Transverse colon (tissue), 4 donors: ENCODE data around the gene KLF13. TPM values are rescaled to one million over a fixed set of nuclear protein-coding genes. Genes with fewer than 3 reads are reported as not detected.
A peak's percentile ranks its signal among the peaks of the same experiment; 100 is the strongest.

Source experiments
- DNase-seq: peaks from one replicate; pipeline ENCODE4 v3.0.0-alpha.2; 2019
- H3K27ac ChIP-seq, 4 donors: fragments of 200-600 bp; sonication (generic); 2 replicates each; pipeline ENCODE4 v1.5.1; 2016 to 2018; ENCODE audit warnings: inconsistent platforms in 4 of 4
- H3K27me3 ChIP-seq: fragments of 200-600 bp; sonication (generic); 2 replicates; pipeline ENCODE4 v1.5.1; 2017; ENCODE audit warnings: inconsistent platforms
- H3K36me3 ChIP-seq, 4 donors: fragments of 200-600 bp; sonication (generic); 2 replicates each; pipeline ENCODE4 v1.5.1; 2017 to 2019; ENCODE audit warnings: inconsistent platforms in 4 of 4
- H3K4me1 ChIP-seq, 4 donors: fragments of 200-600 bp; sonication (generic); 2 replicates each; pipeline ENCODE4 v1.5.1; 2017 to 2020; ENCODE audit warnings: inconsistent platforms in 4 of 4
- H3K4me3 ChIP-seq, 4 donors: fragments of 200-600 bp; sonication (generic); 1 replicate in 1 of 4; 2 replicates in 3 of 4; pipeline versions ENCODE4 v1.5.1 to v1.6.1; 2017 to 2019; ENCODE audit warnings: inconsistent platforms in 4 of 4
- H3K9me3 ChIP-seq, 2 donors: fragments of 200-600 bp; sonication (generic); 2 replicates each; pipeline ENCODE4 v1.5.1; 2017 to 2019; ENCODE audit warnings: inconsistent platforms in 2 of 2
- CTCF ChIP-seq, 5 experiments: fragments of 200-600 bp in 3 of 5; fragments of 450-650 bp in 2 of 5; sonication (generic) in 3 of 5; IDR thresholded peaks; 1 replicate in 2 of 5; 2 replicates in 3 of 5; pipeline ENCODE4 v1.5.1; 2016 to 2017; ENCODE audit warnings: antibody characterized with exemption in 5 of 5, inconsistent platforms in 3 of 5, mild to moderate bottlenecking in 2 of 5, moderate library complexity in 1 of 5
- EP300 ChIP-seq: sonication (generic); formaldehyde crosslinking; IDR thresholded peaks from one replicate; pipeline ENCODE4 v1.6.1; 2017; ENCODE audit warnings: antibody characterized with exemption, low read depth
- POLR2A ChIP-seq: fragments of 450-650 bp; IDR thresholded peaks from one replicate; pipeline ENCODE4 v1.6.1; 2016; ENCODE audit warnings: antibody characterized with exemption, mild to moderate bottlenecking, moderate library complexity
- POLR2AphosphoS5 ChIP-seq, 3 donors: sonication (generic); formaldehyde crosslinking; IDR thresholded peaks; one replicate each; pipeline ENCODE4 v1.6.1; 2016; ENCODE audit warnings: antibody characterized with exemption in 3 of 3
- WGBS, 2 donors: methylation state at CpG; one replicate each; pipeline ENCODE4 v1.1.5; 2018; ENCODE audit warnings: low coverage in 1 of 2; 5-methylcytosine and 5-hydroxymethylcytosine counted together
- in situ Hi-C, 4 donors: fragments of 200-750 bp; cut with MboI; loops; one replicate each; pipeline versions ENCODE4 v1.15.0 to v1.15.1; 2017; ENCODE audit warnings: low sequenced_read_pairs in 3 of 4, low pct_ligation_motif_present in 1 of 4, low pct_unique_long_range_greater_than_20kb in 1 of 4
- intact Hi-C: fragments of 100-400 bp; cut with DNase I; formaldehyde crosslinking; loops from one replicate; pipeline ENCODE4 v1.15.1; 2023; ENCODE audit warnings: low total_unique reads
- total RNA-seq, 4 donors: library from RNA; depleted of rRNA; stranded (reverse); fragments of >200 nt; gene quantifications; one replicate each; pipeline ENCODE4 v1.1.0, GENCODE V29; 2016

KLF13 gene
- total RNA-seq, 4 donors from 2014 or later, result 39.0 to 81.2 (median 68.8) TPM

- H3K4me1 ChIP-seq, result peaks cover 27 to 72% (median 53%) of the 10 kb centered on the region in 4 donors
- 79 to 100% methylated on average over 1 to 4 of the region's 4 CpGs for WGBS, 2 donors
- H3K27me3 ChIP-seq, result no peaks in the 10 kb centered on the region
- H3K9me3 ChIP-seq, result no peaks in the 10 kb centered on the region
- TF ChIP-seq EP300, result no peak
- TF ChIP-seq CTCF (IDR thresholded peaks at IDR 0.05), result no peak
- TF ChIP-seq POLR2AphosphoS5 (IDR thresholded peaks at IDR 0.05), result no peak
- TF ChIP-seq POLR2A, result no peak
- intact Hi-C loops (loop anchor here (10.0 kb wide), 1 partner anchor 64 kb away; no protein-coding TSS in a partner anchor), in situ Hi-C loops (loop anchor here in 3 of 4 donors (10.0 kb wide), 2 partner anchors 116 to 154 kb away; no protein-coding TSS in a partner anchor)
- H3K27ac ChIP-seq, result peak overlapping the region; percentile 98 to 100 (median 100)
- no peaks in the 10 kb centered on the region for H3K36me3 ChIP-seq
- no peak for DNase-seq
- H3K4me3 ChIP-seq, result no peak overlapping the region
These were observed 4.2 kb downstream of the KLF13 start for GRCh38 chr15:31330836-31331235.

- H3K4me3 ChIP-seq, result no peak overlapping the region
- no peaks in the 10 kb centered on the region for H3K36me3 ChIP-seq
- WGBS, 2 donors, result 86% methylated on average over 5 of the region's 5 CpGs; no CpG with 5 or more reads in 1 of the 2 donors
- no peak for TF ChIP-seq CTCF (IDR thresholded peaks at IDR 0.05)
- no peak for TF ChIP-seq POLR2A
- TF ChIP-seq POLR2AphosphoS5 (IDR thresholded peaks at IDR 0.05), result no peak
- TF ChIP-seq EP300, result no peak
- no peak for DNase-seq
- in situ Hi-C loops (loop anchor here in 3 of 4 donors (10.0 kb wide), 2 partner anchors 117 to 153 kb away; no protein-coding TSS in a partner anchor), intact Hi-C loops (loop anchor here (10.0 kb wide), 1 partner anchor 63 kb away; no protein-coding TSS in a partner anchor)
- H3K4me1 ChIP-seq, result peaks cover 33 to 78% (median 58%) of the 10 kb centered on the region in 4 donors
- H3K27ac ChIP-seq, result peak overlapping the region in 3 of 4 donors; percentile 99 to 100 (median 100)
- no peaks in the 10 kb centered on the region for H3K9me3 ChIP-seq
- no peaks in the 10 kb centered on the region for H3K27me3 ChIP-seq
These were observed 4.8 kb downstream of the KLF13 start for GRCh38 chr15:31331389-31331788.

- in situ Hi-C loops, result loop anchor here in 3 of 4 donors (10.0 kb wide), 2 partner anchors 117 to 153 kb away; no protein-coding TSS in a partner anchor
- H3K4me1 ChIP-seq, result peaks cover 38 to 85% (median 64%) of the 10 kb centered on the region in 4 donors
- intact Hi-C loops, result loop anchor here (10.0 kb wide), 1 partner anchor 63 kb away; no protein-coding TSS in a partner anchor
These were observed 5.5 kb downstream of the KLF13 start for GRCh38 chr15:31332020-31332680.

More at GRCh38 chr15:31332020-31332680, 5.5 kb downstream of the KLF13 start:
- Histone ChIP-seq H3K4me3 (no peak overlapping the region), H3K27me3 (no peaks in the 10 kb centered on the region), H3K9me3 (no peaks in the 10 kb centered on the region), H3K36me3 (no peaks in the 10 kb centered on the region), H3K27ac (peak overlapping the region; percentile 0 to 100 (median 10))
- no peak for TF ChIP-seq CTCF (IDR thresholded peaks at IDR 0.05)
- no peak for TF ChIP-seq POLR2AphosphoS5 (IDR thresholded peaks at IDR 0.05)
- no peak for TF ChIP-seq POLR2A
- TF ChIP-seq EP300, result no peak
- WGBS, 2 donors, result 71% methylated on average over 9 of the region's 9 CpGs; no CpG with 5 or more reads in 1 of the 2 donors
- no peak for DNase-seq
